NCI-H2196 treated with DMSO at 0.1 percent for 48 hours (cell line): ENCODE results near the gene ADAMTS17.
"Not testable (repeated sequence)": the region's sequence is repeated elsewhere in the genome, so short reads cannot be mapped to it uniquely, and the experiment has no call there.

Experiments used
- DNase-seq: peaks from one replicate; lab custom pipeline; 2025; ENCODE audit not compliant: unreplicated experiment; lab: John Stamatoyannopoulos, UW

Gene ADAMTS17

GRCh38 chr15:100095541-100096247 lies 246.1 kb downstream of the ADAMTS17 start:
- no peak for DNase-seq

- no peak for DNase-seq
These were observed 247.7 kb downstream of the ADAMTS17 start for GRCh38 chr15:100094127-100094510.

- no peak for DNase-seq
These were observed 248.3 kb downstream of the ADAMTS17 start for GRCh38 chr15:100093211-100094126.

GRCh38 chr15:100092034-100092433 lies 249.7 kb downstream of the ADAMTS17 start:
- no peak for DNase-seq

GRCh38 chr15:100090411-100090810 lies 251.4 kb downstream of the ADAMTS17 start:
- no peak for DNase-seq

GRCh38 chr15:100084042-100084821 lies 257.5 kb downstream of the ADAMTS17 start:
- not testable (repeated sequence) for DNase-seq

- DNase-seq = no peak
These were observed 258.2 kb downstream of the ADAMTS17 start for GRCh38 chr15:100083572-100083971.

GRCh38 chr15:100082761-100083402 lies 258.9 kb downstream of the ADAMTS17 start:
- DNase-seq = no peak

- DNase-seq = no peak
These were observed 260.3 kb downstream of the ADAMTS17 start for GRCh38 chr15:100081454-100081853.

- no peak for DNase-seq
These were observed 263.1 kb downstream of the ADAMTS17 start for GRCh38 chr15:100078511-100079220.

- DNase-seq = no peak
These were observed 266.5 kb downstream of the ADAMTS17 start for GRCh38 chr15:100075229-100075628.

GRCh38 chr15:100073982-100074381 lies 267.8 kb downstream of the ADAMTS17 start:
- no peak for DNase-seq

GRCh38 chr15:100066521-100067280 lies 275.1 kb downstream of the ADAMTS17 start:
- not testable (repeated sequence) for DNase-seq

GRCh38 chr15:100061944-100062343 lies 279.8 kb downstream of the ADAMTS17 start:
- no peak for DNase-seq

GRCh38 chr15:100060276-100060926 lies 281.4 kb downstream of the ADAMTS17 start:
- no peak for DNase-seq

GRCh38 chr15:100059521-100059920 lies 282.3 kb downstream of the ADAMTS17 start:
- no peak for DNase-seq

GRCh38 chr15:100059094-100059493 lies 282.7 kb downstream of the ADAMTS17 start:
- no peak for DNase-seq

- no peak for DNase-seq
These were observed 283.3 kb downstream of the ADAMTS17 start for GRCh38 chr15:100058458-100058857.

- DNase-seq = no peak
These were observed 284.5 kb downstream of the ADAMTS17 start for GRCh38 chr15:100057281-100057680.
